HepG2 (cell line): ENCODE results near the gene BCL2L2. TPM values are rescaled to one million over a fixed set of nuclear protein-coding genes. Genes with fewer than 3 reads are reported as not detected.

ENCODE experiments used
- ARID3A ChIP-seq: IDR thresholded peaks from 2 replicates; pipeline ENCODE4 v1.6.1; 2012; ENCODE audit warnings: low read depth, low read length, improper control_type of control experiment
- ARNT2 ChIP-seq: sonication (generic); formaldehyde crosslinking; IDR thresholded peaks from 2 replicates; pipeline ENCODE4 v1.8.0; 2022; ENCODE audit warnings: mild to moderate bottlenecking, low read depth, missing genetic modification reagents, moderate library complexity
- ATRX ChIP-seq: sonication (generic); formaldehyde crosslinking; IDR thresholded peaks from 2 replicates; pipeline ENCODE4 v1.4.0; 2020; ENCODE audit warnings: missing genetic modification reagents, borderline replicate concordance
- CBX2 ChIP-seq, 2 experiments: fragments of 200-600 bp in 1 of 2; sonication (generic); formaldehyde crosslinking in 1 of 2; IDR thresholded peaks; 2 replicates each; pipeline versions ENCODE4 v1.7.0 to v1.8.1; 2018 to 2022; ENCODE audit warnings: low read depth in 2 of 2, low read length in 1 of 2, mild to moderate bottlenecking in 1 of 2, missing genetic modification reagents in 1 of 2
- CCAR2 ChIP-seq: fragments of 200-400 bp; formaldehyde crosslinking; optimal IDR thresholded peaks from 2 replicates; pipeline ENCODE3; 2018; ENCODE audit warnings: low read depth, mild to moderate bottlenecking, low read length, moderate library complexity
- GTF2F1 ChIP-seq: fragments of 150-350 bp; IDR thresholded peaks from 2 replicates; pipeline ENCODE4 v1.6.1; 2014; ENCODE audit warnings: low read length
- HES4 ChIP-seq: sonication (generic); formaldehyde crosslinking; IDR thresholded peaks from 2 replicates; pipeline ENCODE4 v1.9.0; 2021; ENCODE audit warnings: mild to moderate bottlenecking, missing genetic modification reagents, borderline replicate concordance
- HIC2 ChIP-seq: sonication (generic); formaldehyde crosslinking; IDR thresholded peaks from 2 replicates; pipeline ENCODE4 v1.9.0; 2022; ENCODE audit warnings: low read depth, missing genetic modification reagents
- HNF4G ChIP-seq, 2 experiments: sonication (generic) in 1 of 2; formaldehyde crosslinking in 1 of 2; IDR thresholded peaks; 2 replicates each; pipeline versions ENCODE4 v1.4.0 to v1.6.1; 2011 to 2020; ENCODE audit warnings: borderline replicate concordance in 2 of 2, low read depth in 2 of 2, mild to moderate bottlenecking in 2 of 2, low read length in 1 of 2, missing genetic modification reagents in 1 of 2, moderate library complexity in 1 of 2
- MED1 ChIP-seq: sonication (generic); formaldehyde crosslinking; IDR thresholded peaks from 2 replicates; pipeline ENCODE4 v1.4.0; 2020; ENCODE audit warnings: missing genetic modification reagents
- MLLT10 ChIP-seq: sonication (generic); formaldehyde crosslinking; IDR thresholded peaks from 2 replicates; pipeline ENCODE4 v1.4.0; 2020; ENCODE audit warnings: missing genetic modification reagents
- NFRKB ChIP-seq: fragments of 450-650 bp; IDR thresholded peaks from 2 replicates; pipeline ENCODE4 v1.6.1; 2017
- SMAD9 ChIP-seq: sonication (generic); formaldehyde crosslinking; IDR thresholded peaks from 2 replicates; pipeline ENCODE4 v1.5.1; 2020; ENCODE audit warnings: mild to moderate bottlenecking, missing genetic modification reagents
- TRAFD1 ChIP-seq: sonication (generic); formaldehyde crosslinking; IDR thresholded peaks from 2 replicates; pipeline ENCODE4 v1.5.1; 2020; ENCODE audit warnings: missing genetic modification reagents, mild to moderate bottlenecking, borderline replicate concordance
- ZBTB14 ChIP-seq: sonication (generic); formaldehyde crosslinking; IDR thresholded peaks from 2 replicates; pipeline ENCODE4 v1.4.0; 2020; ENCODE audit warnings: missing genetic modification reagents
- ZBTB3 ChIP-seq: sonication (generic); formaldehyde crosslinking; IDR thresholded peaks from 2 replicates; pipeline ENCODE4 v1.4.0; 2020; ENCODE audit warnings: low read depth, mild to moderate bottlenecking, moderate library complexity, missing genetic modification reagents, borderline replicate concordance
- ZNF362 ChIP-seq: sonication (generic); formaldehyde crosslinking; IDR thresholded peaks from 2 replicates; pipeline ENCODE4 v1.4.0; 2020; ENCODE audit warnings: missing genetic modification reagents, mild to moderate bottlenecking, borderline replicate concordance
- ZNF550 ChIP-seq: sonication (generic); formaldehyde crosslinking; IDR thresholded peaks from 2 replicates; pipeline ENCODE4 v1.4.0; 2020; ENCODE audit warnings: mild to moderate bottlenecking, missing genetic modification reagents, borderline replicate concordance
- ZNF598 ChIP-seq: sonication (generic); formaldehyde crosslinking; IDR thresholded peaks from 2 replicates; pipeline ENCODE4 v1.5.1; 2020; ENCODE audit warnings: mild to moderate bottlenecking, missing genetic modification reagents, borderline replicate concordance
- ZNF83 ChIP-seq: sonication (generic); formaldehyde crosslinking; IDR thresholded peaks from 2 replicates; pipeline ENCODE4 v1.4.0; 2020; ENCODE audit warnings: missing genetic modification reagents, mild to moderate bottlenecking, borderline replicate concordance
- polyA plus RNA-seq, 8 experiments: library from polyadenylated mRNA; depleted of rRNA in 3 of 8; stranded (reverse) in 7 of 8; unstranded in 1 of 8; fragments of >200 nt; fragmentation: Illumina TruSeq in 4 of 8; extraction: Trizol in 4 of 8; gene quantifications; 2 replicates each; pipeline versions ENCODE4 v1.2.1 to v1.2.3, GENCODE V29; 2011 to 2016; ENCODE audit warnings: low read depth in 4 of 8, missing spikeins in 1 of 8, mixed read lengths in 1 of 8; ENCODE audit not compliant: insufficient read depth in 1 of 8
- total RNA-seq, 5 experiments: library from RNA; depleted of rRNA; stranded (reverse); fragments of >200 nt; fragmentation: Illumina TruSeq; extraction: Trizol; gene quantifications; 2 replicates each; pipeline ENCODE4 v1.2.3, GENCODE V29; 2016; ENCODE audit warnings: low read depth in 1 of 5

BCL2L2 gene
- total and polyA plus RNA-seq, 2 of the 13 experiments (the other 11 are each of a cell fraction or from before 2014, with no cell fraction given): 28.1 to 49.8 TPM

- no peak; the same call in 1 of the 2 replicates for TF ChIP-seq HIC2 (CRISPR knock-in tag)
- TF ChIP-seq ZNF362 (CRISPR knock-in tag): 0 out of 2 replicates have a peak, but pooled peaks have one; percentile 8
- TF ChIP-seq CBX2 (IDR thresholded peaks at IDR 0.05; ENCODE audit: low read depth, low read length): no peak
- no peak for TF ChIP-seq CBX2 (CRISPR knock-in tag; IDR thresholded peaks at IDR 0.05; ENCODE audit: low read depth)
- peak; percentile 90 for TF ChIP-seq CCAR2
- TF ChIP-seq SMAD9 (CRISPR knock-in tag): peak; percentile 95
- TF ChIP-seq NFRKB: peak; percentile 78
- peak; percentile 99 for TF ChIP-seq ZNF598 (CRISPR knock-in tag)
- TF ChIP-seq TRAFD1 (CRISPR knock-in tag): peak; percentile 16; the same call in 1 of the 2 replicates
- TF ChIP-seq ARID3A: peak; percentile 48; the same call in 1 of the 2 replicates
- no peak for TF ChIP-seq ATRX
- TF ChIP-seq HES4 (CRISPR knock-in tag): peak; percentile 71; the same call in 1 of the 2 replicates
- TF ChIP-seq ZBTB3 (CRISPR knock-in tag): peak; percentile 73
- TF ChIP-seq ARNT2 (CRISPR knock-in tag): peak; percentile 92
- TF ChIP-seq ZNF550: peak; percentile 93; the same call in 1 of the 2 replicates
- TF ChIP-seq HNF4G (IDR thresholded peaks at IDR 0.05; ENCODE audit: borderline replicate concordance, low read depth, low read length): peak; percentile 42; the same call in 1 of the 2 replicates
- TF ChIP-seq HNF4G (CRISPR knock-in tag; IDR thresholded peaks at IDR 0.05; ENCODE audit: borderline replicate concordance, low read depth): peak; percentile 91
- TF ChIP-seq GTF2F1: peak; percentile 84
- TF ChIP-seq MLLT10: no peak
- no peak; the same call in 1 of the 2 replicates for TF ChIP-seq ZNF83 (CRISPR knock-in tag)
- peak; percentile 94 for TF ChIP-seq MED1
- TF ChIP-seq ZBTB14 (CRISPR knock-in tag): no peak; the same call in 1 of the 2 replicates
Observed at GRCh38 chr14:23306412-23307145, at the start of gene BCL2L2 (continued).
